H9 (cell line): Measurements from ENCODE around the gene KRT5. TPM values are rescaled to one million over a fixed set of nuclear protein-coding genes. Genes with fewer than 3 reads are reported as not detected.

Experiments used
- DNase-seq: peaks from one replicate; pipeline ENCODE4 v3.0.0-alpha.2; 2017
- H2AFZ ChIP-seq: one replicate; pipeline ENCODE4 v1.6.1; 2013; ENCODE audit warnings: mild to moderate bottlenecking, low read length, control low read depth, moderate library complexity
- H2AK5ac ChIP-seq: 2 replicates; pipeline ENCODE4 v1.6.1; 2013; ENCODE audit warnings: low read length, control low read depth, mixed read lengths; ENCODE audit not compliant: insufficient read length
- H2BK120ac ChIP-seq: one replicate; pipeline ENCODE4 v1.6.1; 2013; ENCODE audit warnings: low read depth, mild to moderate bottlenecking, low read length, control low read depth, inconsistent platforms; ENCODE audit not compliant: poor library complexity, severe bottlenecking
- H2BK12ac ChIP-seq: 2 replicates; pipeline ENCODE4 v1.6.1; 2013; ENCODE audit warnings: low read length, control low read depth, mixed read lengths, low read depth; ENCODE audit not compliant: insufficient read length
- H2BK15ac ChIP-seq: 2 replicates; pipeline ENCODE4 v1.6.1; 2013; ENCODE audit warnings: low read depth, low read length, control low read depth
- H2BK20ac ChIP-seq: one replicate; pipeline ENCODE4 v1.6.1; 2013; ENCODE audit warnings: low read depth, mild to moderate bottlenecking, low read length, control low read depth, inconsistent platforms; ENCODE audit not compliant: poor library complexity, severe bottlenecking
- H2BK5ac ChIP-seq: 2 replicates; pipeline ENCODE4 v1.6.1; 2013; ENCODE audit warnings: low read length, control low read depth, mixed read lengths; ENCODE audit not compliant: insufficient read length
- H3K14ac ChIP-seq: 2 replicates; pipeline ENCODE4 v1.6.1; 2013; ENCODE audit warnings: low read length, control low read depth; ENCODE audit not compliant: insufficient read depth
- H3K18ac ChIP-seq: 2 replicates; pipeline ENCODE4 v1.6.1; 2013; ENCODE audit warnings: low read depth, mild to moderate bottlenecking, mixed read lengths, low read length, control low read depth; ENCODE audit not compliant: insufficient read length
- H3K23ac ChIP-seq: 2 replicates; pipeline ENCODE4 v1.6.1; 2013; ENCODE audit warnings: low read length, control low read depth, mixed read lengths, low read depth; ENCODE audit not compliant: insufficient read length
- H3K23me2 ChIP-seq: 2 replicates; pipeline ENCODE4 v1.6.1; 2013; ENCODE audit warnings: low read depth, mild to moderate bottlenecking, mixed read lengths, low read length, control low read depth; ENCODE audit not compliant: insufficient read length, poor library complexity, severe bottlenecking
- H3K27ac ChIP-seq: 2 replicates; pipeline ENCODE4 v1.5.1; 2013; ENCODE audit warnings: low read length, control low read depth, mixed read lengths, low read depth; ENCODE audit not compliant: insufficient read length
- H3K27me3 ChIP-seq: 2 replicates; pipeline ENCODE4 v1.6.1; 2013; ENCODE audit warnings: low read length, control low read depth, inconsistent platforms; ENCODE audit not compliant: insufficient read depth
- H3K4ac ChIP-seq: 2 replicates; pipeline ENCODE4 v1.6.1; 2013; ENCODE audit warnings: low read depth, mild to moderate bottlenecking, control low read depth, inconsistent platforms, low read length, moderate library complexity
- H3K4me1 ChIP-seq: 2 replicates; pipeline ENCODE4 v1.6.1; 2013; ENCODE audit warnings: low read length, control low read depth, inconsistent platforms; ENCODE audit not compliant: insufficient read depth
- H3K4me2 ChIP-seq: 2 replicates; pipeline ENCODE4 v1.6.1; 2013; ENCODE audit warnings: low read length, control low read depth, mixed read lengths; ENCODE audit not compliant: insufficient read length, insufficient read depth
- H3K56ac ChIP-seq: 2 replicates; pipeline ENCODE4 v1.6.1; 2013; ENCODE audit warnings: low read depth, mild to moderate bottlenecking, mixed read lengths, low read length, control low read depth; ENCODE audit not compliant: insufficient read length
- H3K79me1 ChIP-seq: 2 replicates; pipeline ENCODE4 v1.6.1; 2013; ENCODE audit warnings: low read depth, mild to moderate bottlenecking, moderate library complexity, low read length, control low read depth, inconsistent platforms; ENCODE audit not compliant: insufficient read depth, poor library complexity, severe bottlenecking
- H3K79me2 ChIP-seq: 2 replicates; pipeline ENCODE4 v1.6.1; 2013; ENCODE audit warnings: low read length, control low read depth, inconsistent platforms; ENCODE audit not compliant: insufficient read depth
- H3K9ac ChIP-seq: 2 replicates; pipeline ENCODE4 v1.6.1; 2013; ENCODE audit warnings: low read length, control low read depth, mixed read lengths; ENCODE audit not compliant: insufficient read length; ENCODE audit errors: extremely low read depth
- H3K9me3 ChIP-seq: one replicate; pipeline ENCODE4 v1.6.1; 2013; ENCODE audit warnings: low read depth, low read length, inconsistent platforms; ENCODE audit not compliant: control insufficient read depth
- H3T11ph ChIP-seq: one replicate; pipeline ENCODE4 v1.6.1; 2013; ENCODE audit warnings: mild to moderate bottlenecking, low read length, control low read depth, inconsistent platforms
- H4K20me1 ChIP-seq: one replicate; pipeline ENCODE4 v1.6.1; 2013; ENCODE audit not compliant: control insufficient read depth, insufficient read length, insufficient read depth
- H4K5ac ChIP-seq: 2 replicates; pipeline ENCODE4 v1.6.1; 2013; ENCODE audit warnings: low read depth, mild to moderate bottlenecking, mixed read lengths, low read length, control low read depth; ENCODE audit not compliant: insufficient read length
- H4K8ac ChIP-seq: replicated peaks from 2 replicates; pipeline ENCODE4 v1.6.1; 2013; ENCODE audit warnings: low read length, control low read depth, mixed read lengths, low read depth; ENCODE audit not compliant: insufficient read length
- H4K91ac ChIP-seq: 2 replicates; pipeline ENCODE4 v1.6.1; 2013; ENCODE audit warnings: low read depth, mild to moderate bottlenecking, moderate library complexity, mixed read lengths, low read length, control low read depth; ENCODE audit not compliant: insufficient read length
- H3K27ac Mint-ChIP-seq, 3 experiments: 2 replicates in 2 of 3; 3 replicates in 1 of 3; pipeline ENCODE4 v1.8.0; 2020 to 2021; ENCODE audit warnings: mixed read lengths in 3 of 3, mild to moderate bottlenecking in 1 of 3, moderate library complexity in 1 of 3
- H3K27me3 Mint-ChIP-seq: 2 replicates; pipeline ENCODE4 v1.8.0; 2021; ENCODE audit warnings: low read depth, mild to moderate bottlenecking, moderate library complexity, mixed read lengths
- H3K36me3 Mint-ChIP-seq, 3 experiments: 2 replicates in 2 of 3; 3 replicates in 1 of 3; pipeline ENCODE4 v1.8.0; 2020 to 2021; ENCODE audit warnings: low read depth in 3 of 3, mixed read lengths in 3 of 3; ENCODE audit not compliant: insufficient read depth in 1 of 3
- H3K4me1 Mint-ChIP-seq, 2 experiments: 2 replicates each; pipeline ENCODE4 v1.8.0; 2020; ENCODE audit warnings: mixed read lengths in 2 of 2
- H3K4me3 Mint-ChIP-seq, 2 experiments: 2 replicates in 1 of 2; 3 replicates in 1 of 2; pipeline ENCODE4 v1.8.0; 2020 to 2021; ENCODE audit warnings: mild to moderate bottlenecking in 2 of 2, mixed read lengths in 2 of 2, moderate library complexity in 1 of 2
- H3K9me3 Mint-ChIP-seq, 2 experiments: 2 replicates in 1 of 2; 3 replicates in 1 of 2; pipeline ENCODE4 v1.8.0; 2020; ENCODE audit warnings: mild to moderate bottlenecking in 2 of 2, mixed read lengths in 2 of 2, moderate library complexity in 1 of 2
- WGBS: extraction: QIAGEN DNeasy Blood & Tissue Kit; methylation state at CpG from one replicate; pipeline ENCODE4 v1.1.7; 2013; ENCODE audit warnings: missing lambda C conversion rate, low lambda C conversion rate, mixed read lengths; ENCODE audit not compliant: insufficient read length; ENCODE audit errors: extremely low coverage; 5-methylcytosine and 5-hydroxymethylcytosine counted together
- total RNA-seq: library from RNA; stranded (reverse); gene quantifications from 2 replicates; pipeline ENCODE4 v1.2.1, GENCODE V29; 2021
- TF ChIP-seq, protein P1 (sequence below): fragments of 200-600 bp; sonication (generic); conservative IDR thresholded peaks from 3 replicates; pipeline ENCODE4 v1.8.0; 2021; ENCODE audit warnings: antibody characterized with exemption, mild to moderate bottlenecking

Gene KRT5
- total RNA-seq, 1 experiment from 2014 or later, result not detected

DNA sequence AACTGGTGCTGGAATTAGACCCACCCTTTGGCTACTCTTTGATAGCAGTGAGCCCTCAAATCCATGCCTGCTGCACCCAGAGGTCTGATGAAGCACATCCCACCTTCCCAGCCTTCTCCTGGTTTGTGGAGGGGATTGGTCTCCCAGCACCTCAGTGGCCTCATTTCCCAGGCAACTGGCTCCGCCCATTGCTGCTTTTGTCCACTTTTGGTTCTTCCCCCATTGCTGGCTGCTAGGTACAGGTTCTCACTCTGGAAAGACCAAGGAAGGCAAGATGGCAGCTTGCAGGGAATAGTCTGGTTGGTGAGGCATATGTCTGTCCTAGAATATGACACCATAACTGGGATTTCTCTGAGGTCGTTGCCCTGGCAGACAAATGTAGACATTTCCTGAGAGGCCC is 10.2 kb upstream of the KRT5 start:
- Histone ChIP-seq H3K27ac (no peak overlapping the region), H2BK15ac (no peak overlapping the region), H2AFZ (no peak overlapping the region), H3K14ac (no peak overlapping the region), H4K20me1 (no peaks in the 10 kb centered on the region), H3K27me3 (no peaks in the 10 kb centered on the region; the same call in 1 of the 2 replicates), H3K79me2 (no peaks in the 10 kb centered on the region), H2BK20ac (no peak overlapping the region), H3K9ac (no peak overlapping the region), H3K79me1 (no peaks in the 10 kb centered on the region), H2BK5ac (no peak overlapping the region), H3K23ac (no peak overlapping the region), H2AK5ac (no peak overlapping the region), H3K9me3 (no peaks in the 10 kb centered on the region), H4K91ac (no peak overlapping the region), H4K5ac (no peak overlapping the region), H3K4me1 (no peaks in the 10 kb centered on the region), H2BK12ac (no peak overlapping the region), H3K23me2 (no peaks in the 10 kb centered on the region), H3T11ph (no peak overlapping the region), H3K56ac (no peak overlapping the region), H4K8ac (no peak overlapping the region), H3K4me2 (no peak overlapping the region), H3K4ac (no peak overlapping the region), H3K18ac (no peak overlapping the region), H2BK120ac (no peak overlapping the region)
- no peak overlapping the region for H3K4me3 Mint-ChIP-seq
- H3K27ac Mint-ChIP-seq, result no peak overlapping the region
- no CpG with 5 or more reads among the region's 2 CpGs for WGBS
- no peaks in the 10 kb centered on the region for H3K9me3 Mint-ChIP-seq
- peaks cover 8% of the 10 kb centered on the region for H3K27me3 Mint-ChIP-seq
- TF ChIP-seq, protein P1, sequence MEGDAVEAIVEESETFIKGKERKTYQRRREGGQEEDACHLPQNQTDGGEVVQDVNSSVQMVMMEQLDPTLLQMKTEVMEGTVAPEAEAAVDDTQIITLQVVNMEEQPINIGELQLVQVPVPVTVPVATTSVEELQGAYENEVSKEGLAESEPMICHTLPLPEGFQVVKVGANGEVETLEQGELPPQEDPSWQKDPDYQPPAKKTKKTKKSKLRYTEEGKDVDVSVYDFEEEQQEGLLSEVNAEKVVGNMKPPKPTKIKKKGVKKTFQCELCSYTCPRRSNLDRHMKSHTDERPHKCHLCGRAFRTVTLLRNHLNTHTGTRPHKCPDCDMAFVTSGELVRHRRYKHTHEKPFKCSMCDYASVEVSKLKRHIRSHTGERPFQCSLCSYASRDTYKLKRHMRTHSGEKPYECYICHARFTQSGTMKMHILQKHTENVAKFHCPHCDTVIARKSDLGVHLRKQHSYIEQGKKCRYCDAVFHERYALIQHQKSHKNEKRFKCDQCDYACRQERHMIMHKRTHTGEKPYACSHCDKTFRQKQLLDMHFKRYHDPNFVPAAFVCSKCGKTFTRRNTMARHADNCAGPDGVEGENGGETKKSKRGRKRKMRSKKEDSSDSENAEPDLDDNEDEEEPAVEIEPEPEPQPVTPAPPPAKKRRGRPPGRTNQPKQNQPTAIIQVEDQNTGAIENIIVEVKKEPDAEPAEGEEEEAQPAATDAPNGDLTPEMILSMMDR, result no peak
- H3K4me1 Mint-ChIP-seq, result 0 out of 4 replicates have a peak, but pooled peaks cover 0 to 2% of the 10 kb centered on the region in 2 experiments
- DNase-seq, result no peak
- H3K36me3 Mint-ChIP-seq, result no peaks in the 10 kb centered on the region
